Mesangial cell (primary cell): Measurements from ENCODE around the gene LRBA. TPM values are rescaled to one million over a fixed set of nuclear protein-coding genes. Genes with fewer than 3 reads are reported as not detected.

Experiments used
- total RNA-seq: library from RNA; depleted of rRNA; stranded (reverse); fragments of >200 nt; gene quantifications from 2 replicates; pipeline ENCODE4 v1.2.3, GENCODE V29; 2015

Gene LRBA, protein sequence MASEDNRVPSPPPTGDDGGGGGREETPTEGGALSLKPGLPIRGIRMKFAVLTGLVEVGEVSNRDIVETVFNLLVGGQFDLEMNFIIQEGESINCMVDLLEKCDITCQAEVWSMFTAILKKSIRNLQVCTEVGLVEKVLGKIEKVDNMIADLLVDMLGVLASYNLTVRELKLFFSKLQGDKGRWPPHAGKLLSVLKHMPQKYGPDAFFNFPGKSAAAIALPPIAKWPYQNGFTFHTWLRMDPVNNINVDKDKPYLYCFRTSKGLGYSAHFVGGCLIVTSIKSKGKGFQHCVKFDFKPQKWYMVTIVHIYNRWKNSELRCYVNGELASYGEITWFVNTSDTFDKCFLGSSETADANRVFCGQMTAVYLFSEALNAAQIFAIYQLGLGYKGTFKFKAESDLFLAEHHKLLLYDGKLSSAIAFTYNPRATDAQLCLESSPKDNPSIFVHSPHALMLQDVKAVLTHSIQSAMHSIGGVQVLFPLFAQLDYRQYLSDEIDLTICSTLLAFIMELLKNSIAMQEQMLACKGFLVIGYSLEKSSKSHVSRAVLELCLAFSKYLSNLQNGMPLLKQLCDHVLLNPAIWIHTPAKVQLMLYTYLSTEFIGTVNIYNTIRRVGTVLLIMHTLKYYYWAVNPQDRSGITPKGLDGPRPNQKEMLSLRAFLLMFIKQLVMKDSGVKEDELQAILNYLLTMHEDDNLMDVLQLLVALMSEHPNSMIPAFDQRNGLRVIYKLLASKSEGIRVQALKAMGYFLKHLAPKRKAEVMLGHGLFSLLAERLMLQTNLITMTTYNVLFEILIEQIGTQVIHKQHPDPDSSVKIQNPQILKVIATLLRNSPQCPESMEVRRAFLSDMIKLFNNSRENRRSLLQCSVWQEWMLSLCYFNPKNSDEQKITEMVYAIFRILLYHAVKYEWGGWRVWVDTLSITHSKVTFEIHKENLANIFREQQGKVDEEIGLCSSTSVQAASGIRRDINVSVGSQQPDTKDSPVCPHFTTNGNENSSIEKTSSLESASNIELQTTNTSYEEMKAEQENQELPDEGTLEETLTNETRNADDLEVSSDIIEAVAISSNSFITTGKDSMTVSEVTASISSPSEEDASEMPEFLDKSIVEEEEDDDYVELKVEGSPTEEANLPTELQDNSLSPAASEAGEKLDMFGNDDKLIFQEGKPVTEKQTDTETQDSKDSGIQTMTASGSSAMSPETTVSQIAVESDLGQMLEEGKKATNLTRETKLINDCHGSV (N-terminal part only)
- total RNA-seq: 31.8 and 49.1 TPM in 2 replicates

GRCh38 chr4:151014521-151015458, at the start of gene LRBA:
Gene LRBA (minus strand): TSS chr4:151015284. CDS start chr4:151014642, 642 bp downstream.

GRCh38 chr4:150582146-150582872, 432.8 kb downstream of the LRBA start, which contains the start of gene MAB21L2:
Gene MAB21L2 (plus strand): TSS chr4:150582151. CDS start chr4:150583030, 879 bp downstream.

Other genes with a start within 250 kb of the LRBA start
- 1,012 and 1,259 TPM in 2 replicates for gene RPS3A, start 84.3 kb upstream of the LRBA start, total RNA-seq